ENCODE results near the gene PITX1. TPM values are rescaled to one million over a fixed set of nuclear protein-coding genes. Genes with fewer than 3 reads are reported as not detected.

The PITX1 gene
- polyA plus RNA-seq, 10 donors, result 2.6 to 20.1 (median 9.2) TPM

- DNase-seq, result peak in 1 of 3 donors; percentile 70
These were observed 3.7 kb downstream of the PITX1 start for GRCh38 chr5:135030123-135030955.

- DNase-seq, result no peak
These were observed 4.4 kb downstream of the PITX1 start for GRCh38 chr5:135029477-135030122.

GRCh38 chr5:135028791-135029476, 5.1 kb downstream of the PITX1 start:
- DNase-seq, result peak in 1 of 3 donors; percentile 83

GRCh38 chr5:135027697-135028615, 6.1 kb downstream of the PITX1 start:
- DNase-seq, result peak in 1 of 3 donors; percentile 55

GRCh38 chr5:135027266-135027696, 6.7 kb downstream of the PITX1 start:
- DNase-seq, result no peak

- DNase-seq, result peak in 1 of 3 donors; percentile 62
These were observed 7.3 kb downstream of the PITX1 start for GRCh38 chr5:135026645-135027265.

GRCh38 chr5:135025730-135026644, 8.0 kb downstream of the PITX1 start:
- DNase-seq, result peak in 1 of 3 donors; percentile 60

GRCh38 chr5:135024956-135025729, 8.9 kb downstream of the PITX1 start:
- DNase-seq, result no peak

- DNase-seq, result peak in 1 of 3 donors; percentile 22
These were observed 13.7 kb downstream of the PITX1 start for GRCh38 chr5:135020111-135020895.

- DNase-seq, result no peak
These were observed 14.7 kb downstream of the PITX1 start for GRCh38 chr5:135019314-135019713.

- DNase-seq, result no peak
These were observed 15.6 kb downstream of the PITX1 start for GRCh38 chr5:135018457-135018856.

GRCh38 chr5:135016861-135017290, 17.2 kb downstream of the PITX1 start:
- peak in 1 of 3 donors; percentile 50 for DNase-seq

- no peak for DNase-seq
These were observed 18.1 kb downstream of the PITX1 start for GRCh38 chr5:135015942-135016341.

- DNase-seq, result peak in 1 of 3 donors; percentile 44
These were observed 20.0 kb downstream of the PITX1 start for GRCh38 chr5:135013947-135014570.

- no peak for DNase-seq
These were observed 20.6 kb downstream of the PITX1 start for GRCh38 chr5:135013445-135013844.

GRCh38 chr5:135012951-135013391, 21.1 kb downstream of the PITX1 start:
- DNase-seq, result peak in 1 of 3 donors; percentile 54

GRCh38 chr5:135012033-135012588, 21.9 kb downstream of the PITX1 start:
- DNase-seq, result no peak

All from muscle of back (tissue), 11 donors.